ENCODE data around the gene CHSY3.

The CHSY3 gene

GRCh38 chr5:130116972-130117371 is 212.7 kb downstream of the CHSY3 start:
- Histone ChIP-seq H3K4me1 (ENCODE audit: control insufficient read depth in 1 of 2, insufficient read depth in 2 of 2, low read length in 2 of 2) (no peaks in the 10 kb centered on the region), H3K27ac (ENCODE audit: low read depth, low read length) (no peak overlapping the region), H3K27me3 (ENCODE audit: control insufficient read depth in 1 of 2, insufficient read depth in 2 of 2, low read length in 2 of 2) (peaks cover 0 to 2% of the 10 kb centered on the region in 2 donors), H3K36me3 (ENCODE audit: control insufficient read depth in 1 of 2, insufficient read depth in 2 of 2, low read length in 2 of 2) (no peaks in the 10 kb centered on the region), H3K9me3 (ENCODE audit: control insufficient read depth in 1 of 2, low read length in 2 of 2) (no peaks in the 10 kb centered on the region), H3K9ac (ENCODE audit: low read depth in 1 of 2, low read length in 2 of 2) (no peak overlapping the region), H3K4me3 (ENCODE audit: low read depth in 1 of 2, low read length in 2 of 2) (no peak overlapping the region)

GRCh38 chr5:130126746-130127145 is 222.5 kb downstream of the CHSY3 start:
- Histone ChIP-seq H3K27ac (ENCODE audit: low read depth, low read length) (no peak overlapping the region), H3K4me3 (ENCODE audit: low read depth in 1 of 2, low read length in 2 of 2) (no peak overlapping the region), H3K4me1 (ENCODE audit: control insufficient read depth in 1 of 2, insufficient read depth in 2 of 2, low read length in 2 of 2) (no peaks in the 10 kb centered on the region), H3K9me3 (ENCODE audit: control insufficient read depth in 1 of 2, low read length in 2 of 2) (no peaks in the 10 kb centered on the region), H3K27me3 (ENCODE audit: control insufficient read depth in 1 of 2, insufficient read depth in 2 of 2, low read length in 2 of 2) (no peaks in the 10 kb centered on the region), H3K9ac (ENCODE audit: low read depth in 1 of 2, low read length in 2 of 2) (no peak overlapping the region), H3K36me3 (ENCODE audit: control insufficient read depth in 1 of 2, insufficient read depth in 2 of 2, low read length in 2 of 2) (no peaks in the 10 kb centered on the region)

- Histone ChIP-seq H3K27me3 (ENCODE audit: control insufficient read depth in 1 of 2, insufficient read depth in 2 of 2, low read length in 2 of 2) (no peaks in the 10 kb centered on the region), H3K27ac (ENCODE audit: low read depth, low read length) (no peak overlapping the region), H3K4me1 (ENCODE audit: control insufficient read depth in 1 of 2, insufficient read depth in 2 of 2, low read length in 2 of 2) (no peaks in the 10 kb centered on the region)
Measured at GRCh38 chr5:130135506-130135905, 231.2 kb downstream of the CHSY3 start.

GRCh38 chr5:130136300-130136699 is 232.0 kb downstream of the CHSY3 start:
- H3K9ac ChIP-seq (ENCODE audit: low read depth in 1 of 2, low read length in 2 of 2): no peak overlapping the region
- H3K27ac ChIP-seq (ENCODE audit: low read depth, low read length): no peak overlapping the region
- no peaks in the 10 kb centered on the region for H3K36me3 ChIP-seq (ENCODE audit: control insufficient read depth in 1 of 2, insufficient read depth in 2 of 2, low read length in 2 of 2)
- H3K4me1 ChIP-seq (ENCODE audit: control insufficient read depth in 1 of 2, insufficient read depth in 2 of 2, low read length in 2 of 2): no peaks in the 10 kb centered on the region
- H3K27me3 ChIP-seq (ENCODE audit: control insufficient read depth in 1 of 2, insufficient read depth in 2 of 2, low read length in 2 of 2): no peaks in the 10 kb centered on the region
- no peak overlapping the region for H3K4me3 ChIP-seq (ENCODE audit: low read depth in 1 of 2, low read length in 2 of 2)
- H3K9me3 ChIP-seq (ENCODE audit: control insufficient read depth in 1 of 2, low read length in 2 of 2): no peaks in the 10 kb centered on the region

More at GRCh38 chr5:130135506-130135905, 231.2 kb downstream of the CHSY3 start:
- no peak overlapping the region for H3K9ac ChIP-seq (ENCODE audit: low read depth in 1 of 2, low read length in 2 of 2)
- no peaks in the 10 kb centered on the region for H3K9me3 ChIP-seq (ENCODE audit: control insufficient read depth in 1 of 2, low read length in 2 of 2)
- no peak overlapping the region for H3K4me3 ChIP-seq (ENCODE audit: low read depth in 1 of 2, low read length in 2 of 2)
- H3K36me3 ChIP-seq (ENCODE audit: control insufficient read depth in 1 of 2, insufficient read depth in 2 of 2, low read length in 2 of 2): no peaks in the 10 kb centered on the region

GRCh38 chr5:130137681-130138080 is 233.4 kb downstream of the CHSY3 start:
- Histone ChIP-seq H3K9me3 (ENCODE audit: control insufficient read depth in 1 of 2, low read length in 2 of 2) (no peaks in the 10 kb centered on the region), H3K4me3 (ENCODE audit: low read depth in 1 of 2, low read length in 2 of 2) (no peak overlapping the region), H3K27ac (ENCODE audit: low read depth, low read length) (no peak overlapping the region), H3K36me3 (ENCODE audit: control insufficient read depth in 1 of 2, insufficient read depth in 2 of 2, low read length in 2 of 2) (no peaks in the 10 kb centered on the region), H3K4me1 (ENCODE audit: control insufficient read depth in 1 of 2, insufficient read depth in 2 of 2, low read length in 2 of 2) (no peaks in the 10 kb centered on the region), H3K27me3 (ENCODE audit: control insufficient read depth in 1 of 2, insufficient read depth in 2 of 2, low read length in 2 of 2) (no peaks in the 10 kb centered on the region), H3K9ac (ENCODE audit: low read depth in 1 of 2, low read length in 2 of 2) (no peak overlapping the region)

GRCh38 chr5:130138406-130139045 is 234.3 kb downstream of the CHSY3 start:
- no peaks in the 10 kb centered on the region for H3K9me3 ChIP-seq (ENCODE audit: control insufficient read depth in 1 of 2, low read length in 2 of 2)
- H3K36me3 ChIP-seq (ENCODE audit: control insufficient read depth in 1 of 2, insufficient read depth in 2 of 2, low read length in 2 of 2): no peaks in the 10 kb centered on the region
- H3K27ac ChIP-seq (ENCODE audit: low read depth, low read length): no peak overlapping the region
- H3K4me1 ChIP-seq (ENCODE audit: control insufficient read depth in 1 of 2, insufficient read depth in 2 of 2, low read length in 2 of 2): no peaks in the 10 kb centered on the region
- no peak overlapping the region for H3K4me3 ChIP-seq (ENCODE audit: low read depth in 1 of 2, low read length in 2 of 2)
- no peak overlapping the region for H3K9ac ChIP-seq (ENCODE audit: low read depth in 1 of 2, low read length in 2 of 2)
- H3K27me3 ChIP-seq (ENCODE audit: control insufficient read depth in 1 of 2, insufficient read depth in 2 of 2, low read length in 2 of 2): no peaks in the 10 kb centered on the region

GRCh38 chr5:130141659-130142320 is 237.5 kb downstream of the CHSY3 start:
- H3K4me3 ChIP-seq (ENCODE audit: low read depth in 1 of 2, low read length in 2 of 2): no peak overlapping the region
- no peaks in the 10 kb centered on the region for H3K4me1 ChIP-seq (ENCODE audit: control insufficient read depth in 1 of 2, insufficient read depth in 2 of 2, low read length in 2 of 2)
- H3K9me3 ChIP-seq (ENCODE audit: control insufficient read depth in 1 of 2, low read length in 2 of 2): no peaks in the 10 kb centered on the region
- no peak overlapping the region for H3K27ac ChIP-seq (ENCODE audit: low read depth, low read length)
- no peaks in the 10 kb centered on the region for H3K36me3 ChIP-seq (ENCODE audit: control insufficient read depth in 1 of 2, insufficient read depth in 2 of 2, low read length in 2 of 2)
- no peak overlapping the region for H3K9ac ChIP-seq (ENCODE audit: low read depth in 1 of 2, low read length in 2 of 2)
- no peaks in the 10 kb centered on the region for H3K27me3 ChIP-seq (ENCODE audit: control insufficient read depth in 1 of 2, insufficient read depth in 2 of 2, low read length in 2 of 2)

- no peaks in the 10 kb centered on the region for H3K4me1 ChIP-seq (ENCODE audit: control insufficient read depth in 1 of 2, insufficient read depth in 2 of 2, low read length in 2 of 2)
- H3K27ac ChIP-seq (ENCODE audit: low read depth, low read length): no peak overlapping the region
- H3K9me3 ChIP-seq (ENCODE audit: control insufficient read depth in 1 of 2, low read length in 2 of 2): no peaks in the 10 kb centered on the region
- H3K27me3 ChIP-seq (ENCODE audit: control insufficient read depth in 1 of 2, insufficient read depth in 2 of 2, low read length in 2 of 2): no peaks in the 10 kb centered on the region
- no peak overlapping the region for H3K4me3 ChIP-seq (ENCODE audit: low read depth in 1 of 2, low read length in 2 of 2)
- no peaks in the 10 kb centered on the region for H3K36me3 ChIP-seq (ENCODE audit: control insufficient read depth in 1 of 2, insufficient read depth in 2 of 2, low read length in 2 of 2)
- no peak overlapping the region for H3K9ac ChIP-seq (ENCODE audit: low read depth in 1 of 2, low read length in 2 of 2)
Measured at GRCh38 chr5:130151239-130151638, 247.0 kb downstream of the CHSY3 start.

- Histone ChIP-seq H3K27ac (ENCODE audit: low read depth, low read length) (no peak overlapping the region), H3K36me3 (ENCODE audit: control insufficient read depth in 1 of 2, insufficient read depth in 2 of 2, low read length in 2 of 2) (no peaks in the 10 kb centered on the region), H3K4me1 (ENCODE audit: control insufficient read depth in 1 of 2, insufficient read depth in 2 of 2, low read length in 2 of 2) (no peaks in the 10 kb centered on the region), H3K4me3 (ENCODE audit: low read depth in 1 of 2, low read length in 2 of 2) (no peak overlapping the region), H3K27me3 (ENCODE audit: control insufficient read depth in 1 of 2, insufficient read depth in 2 of 2, low read length in 2 of 2) (no peaks in the 10 kb centered on the region), H3K9ac (ENCODE audit: low read depth in 1 of 2, low read length in 2 of 2) (no peak overlapping the region), H3K9me3 (ENCODE audit: control insufficient read depth in 1 of 2, low read length in 2 of 2) (no peaks in the 10 kb centered on the region)
Measured at GRCh38 chr5:130155345-130156011, 251.2 kb downstream of the CHSY3 start.

GRCh38 chr5:130158036-130158435 is 253.8 kb downstream of the CHSY3 start:
- Histone ChIP-seq H3K9ac (ENCODE audit: low read depth in 1 of 2, low read length in 2 of 2) (no peak overlapping the region), H3K27ac (ENCODE audit: low read depth, low read length) (no peak overlapping the region), H3K27me3 (ENCODE audit: control insufficient read depth in 1 of 2, insufficient read depth in 2 of 2, low read length in 2 of 2) (no peaks in the 10 kb centered on the region), H3K9me3 (ENCODE audit: control insufficient read depth in 1 of 2, low read length in 2 of 2) (no peaks in the 10 kb centered on the region), H3K4me3 (ENCODE audit: low read depth in 1 of 2, low read length in 2 of 2) (no peak overlapping the region), H3K4me1 (ENCODE audit: control insufficient read depth in 1 of 2, insufficient read depth in 2 of 2, low read length in 2 of 2) (no peaks in the 10 kb centered on the region), H3K36me3 (ENCODE audit: control insufficient read depth in 1 of 2, insufficient read depth in 2 of 2, low read length in 2 of 2) (no peaks in the 10 kb centered on the region)

Measured in duodenal mucosa (tissue), 2 donors.